Measurements from ENCODE around the gene MAST4.

DNA sequence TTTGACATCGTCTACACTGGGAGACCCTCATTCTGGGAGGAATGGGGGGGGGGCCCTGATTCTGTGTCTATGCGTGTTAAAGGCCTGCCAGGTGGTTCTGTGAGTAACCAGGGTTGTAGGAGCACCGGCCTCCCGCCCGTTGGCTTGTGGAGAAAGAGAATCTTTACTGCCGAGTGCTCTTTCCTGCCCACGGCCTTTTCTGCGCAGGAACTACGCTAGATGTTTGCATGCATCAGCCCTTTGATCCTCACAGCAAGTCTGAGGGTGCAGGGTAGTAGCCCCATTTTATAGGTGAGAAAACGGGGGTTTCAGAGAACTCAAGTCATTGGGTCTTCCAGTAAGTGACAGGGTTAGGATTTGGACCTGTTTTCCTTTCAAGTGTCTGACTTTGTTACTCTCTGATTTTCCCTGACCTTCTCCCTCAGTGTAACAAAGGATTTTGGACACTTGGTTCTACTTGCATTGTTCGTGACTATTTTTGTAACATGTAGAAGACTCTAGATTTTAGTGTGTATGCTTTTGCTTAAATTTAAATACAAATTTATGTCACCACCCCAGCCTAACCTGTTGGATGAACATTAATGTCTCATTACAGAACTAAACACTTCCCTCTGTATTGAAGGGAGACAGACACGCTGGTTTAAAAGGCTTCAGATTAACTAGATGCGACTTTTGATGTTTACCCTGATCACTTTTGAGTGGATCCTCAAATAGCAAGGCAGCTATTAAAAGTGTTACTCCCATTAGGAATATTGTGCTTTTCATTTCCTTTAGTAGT lies 22.0 kb downstream of the MAST4 start:
- TF ChIP-seq POLR2AphosphoS5 (IDR thresholded peaks at IDR 0.05; ENCODE audit: borderline replicate concordance, low read depth, low read length) (no peak), EZH2 (IDR thresholded peaks at IDR 0.05) (no peak)

Measured in SK-N-MC (cell line).